Left lung (tissue), 10 donors: ENCODE measurements around the gene KLRF1. TPM values are rescaled to one million over a fixed set of nuclear protein-coding genes. Genes with fewer than 3 reads are reported as not detected.

ENCODE experiments used
- ATAC-seq: fragments of 200-7000 bp; cut with Tn5 transposase; one replicate; pipeline ENCODE4 v1.9.1; 2020; ENCODE audit warnings: moderate library complexity
- DNase-seq, 4 donors: peaks; one replicate each; pipeline ENCODE4 v3.0.0-alpha.2; 2013 to 2020
- H3K27ac ChIP-seq, 2 donors: fragments of 200-600 bp; sonication (generic) in 1 of 2; one replicate each; pipeline versions ENCODE4 v1.5.0 to v1.8.0; 2020 to 2021
- H3K27me3 ChIP-seq, 2 donors: fragments of 200-600 bp; sonication (generic) in 1 of 2; one replicate each; pipeline versions ENCODE4 v1.5.0 to v1.8.0; 2020 to 2021
- H3K36me3 ChIP-seq, 2 donors: fragments of 200-600 bp; sonication (generic) in 1 of 2; one replicate each; pipeline versions ENCODE4 v1.5.0 to v1.8.0; 2020 to 2021
- H3K4me1 ChIP-seq, 2 donors: fragments of 200-600 bp; one replicate each; pipeline ENCODE4 v1.8.0; 2021
- H3K4me3 ChIP-seq, 2 donors: fragments of 200-600 bp; sonication (generic) in 1 of 2; one replicate each; pipeline versions ENCODE4 v1.5.0 to v1.8.0; 2020 to 2021; ENCODE audit warnings: mild to moderate bottlenecking in 1 of 2
- H3K9me3 ChIP-seq, 2 donors: fragments of 200-600 bp; sonication (generic) in 1 of 2; one replicate each; pipeline versions ENCODE4 v1.5.0 to v1.8.0; 2020 to 2021
- CTCF ChIP-seq, 2 donors: fragments of 200-600 bp; sonication (generic) in 1 of 2; IDR thresholded peaks; one replicate each; pipeline versions ENCODE4 v1.5.0 to v1.8.0; 2021; ENCODE audit warnings: antibody characterized with exemption in 2 of 2
- intact Hi-C, 2 donors: fragments of 100-400 bp; cut with DNase I; formaldehyde crosslinking; loops; one replicate each; pipeline versions ENCODE4 v1.11.2 to v1.14.2; 2022
- polyA plus RNA-seq, 6 donors: library from polyadenylated mRNA; unstranded; fragments of 120-200 nt; gene quantifications; one replicate each; pipeline ENCODE4 v1.2.1, GENCODE V29; 2013; ENCODE audit not compliant: insufficient read length in 6 of 6
- total RNA-seq, 2 donors: library from RNA; stranded (reverse); fragmentation: NEBNext Ultra II Directional; extraction: Animal tissue kit (Norgen Biotek cat#: 25700); gene quantifications; one replicate each; pipeline ENCODE4 v1.2.1, GENCODE V29; 2021
- donor health status: DM: no; HTN: yes; CAD: no.
- donor health status: DM: no; HTN: no; CAD: no.

The KLRF1 gene
- total and polyA plus RNA-seq, 8 donors = 0.59 to 2.2 (median 1.1) TPM

GRCh38 chr12:9784326-9784725 is 43.0 kb upstream of the KLRF1 start:
- Histone ChIP-seq H3K4me3 (no peak overlapping the region), H3K27ac (no peak overlapping the region), H3K9me3 (no peaks in the 10 kb centered on the region), H3K4me1 (no peaks in the 10 kb centered on the region), H3K27me3 (no peaks in the 10 kb centered on the region), H3K36me3 (no peaks in the 10 kb centered on the region)
- no peak for TF ChIP-seq CTCF (IDR thresholded peaks at IDR 0.05)
- intact Hi-C loops = no loop called here
- DNase-seq (no peak), ATAC-seq (no peak)

GRCh38 chr12:9784816-9785215 is 42.5 kb upstream of the KLRF1 start:
- intact Hi-C loops = no loop called here
- no peak for ATAC-seq
- no peak overlapping the region for H3K27ac ChIP-seq
- H3K4me1 ChIP-seq = no peaks in the 10 kb centered on the region
- no peaks in the 10 kb centered on the region for H3K9me3 ChIP-seq
- TF ChIP-seq CTCF (IDR thresholded peaks at IDR 0.05) = no peak
- H3K4me3 ChIP-seq = no peak overlapping the region
- DNase-seq = no peak
- H3K27me3 ChIP-seq = no peaks in the 10 kb centered on the region
- no peaks in the 10 kb centered on the region for H3K36me3 ChIP-seq

DNA sequence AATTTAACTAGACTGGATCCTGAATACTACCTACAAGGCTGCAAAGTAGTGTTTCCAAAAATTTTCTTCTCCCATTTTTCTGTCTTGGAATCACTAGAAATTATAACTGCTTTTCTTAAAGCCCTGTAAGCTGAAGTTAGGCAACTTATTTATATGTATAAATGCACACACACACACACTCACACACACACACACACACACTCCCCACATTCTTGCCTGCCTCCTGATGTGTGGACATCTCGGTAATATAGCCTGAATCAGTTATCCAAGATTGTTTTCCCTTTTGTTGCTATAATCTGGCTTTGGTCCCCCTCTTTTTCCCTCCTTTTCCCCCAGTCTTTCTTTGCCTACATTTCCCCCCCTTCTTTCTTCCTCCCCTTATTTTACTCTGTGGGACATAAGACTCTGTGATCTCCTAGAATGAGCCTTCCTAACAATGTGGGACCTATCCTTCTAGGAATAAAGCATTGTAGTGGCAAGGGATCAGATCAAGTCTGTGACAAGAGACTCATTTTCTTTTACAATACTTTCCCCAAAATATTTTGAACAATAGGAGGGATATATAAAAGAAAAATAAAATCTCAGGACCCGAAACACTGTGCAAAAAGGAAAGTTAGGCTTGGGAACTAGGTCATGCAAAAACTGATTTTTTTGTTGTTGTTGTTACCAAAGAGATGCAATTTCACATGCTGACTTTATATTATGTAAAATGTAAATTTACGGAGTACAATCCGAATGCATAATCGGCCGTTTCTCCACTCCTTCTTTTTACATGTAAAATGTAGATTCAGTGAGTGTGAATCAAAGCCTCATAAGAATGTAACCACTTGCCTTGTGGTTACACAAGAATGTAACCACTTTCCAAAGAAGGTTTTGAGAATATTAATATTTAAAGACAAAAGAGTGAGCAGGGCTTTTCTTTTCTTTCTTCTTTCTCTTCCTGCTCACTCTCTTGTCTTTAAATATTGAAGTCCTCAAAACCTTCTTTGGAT is 40.3 kb upstream of the KLRF1 start:
- Histone ChIP-seq H3K27ac (no peak overlapping the region), H3K4me1 (no peaks in the 10 kb centered on the region), H3K9me3 (no peaks in the 10 kb centered on the region), H3K4me3 (no peak overlapping the region), H3K36me3 (no peaks in the 10 kb centered on the region), H3K27me3 (no peaks in the 10 kb centered on the region)
- intact Hi-C loops = no loop called here
- no peak for TF ChIP-seq CTCF (IDR thresholded peaks at IDR 0.05)
- DNase-seq (no peak), ATAC-seq (no peak)

DNA sequence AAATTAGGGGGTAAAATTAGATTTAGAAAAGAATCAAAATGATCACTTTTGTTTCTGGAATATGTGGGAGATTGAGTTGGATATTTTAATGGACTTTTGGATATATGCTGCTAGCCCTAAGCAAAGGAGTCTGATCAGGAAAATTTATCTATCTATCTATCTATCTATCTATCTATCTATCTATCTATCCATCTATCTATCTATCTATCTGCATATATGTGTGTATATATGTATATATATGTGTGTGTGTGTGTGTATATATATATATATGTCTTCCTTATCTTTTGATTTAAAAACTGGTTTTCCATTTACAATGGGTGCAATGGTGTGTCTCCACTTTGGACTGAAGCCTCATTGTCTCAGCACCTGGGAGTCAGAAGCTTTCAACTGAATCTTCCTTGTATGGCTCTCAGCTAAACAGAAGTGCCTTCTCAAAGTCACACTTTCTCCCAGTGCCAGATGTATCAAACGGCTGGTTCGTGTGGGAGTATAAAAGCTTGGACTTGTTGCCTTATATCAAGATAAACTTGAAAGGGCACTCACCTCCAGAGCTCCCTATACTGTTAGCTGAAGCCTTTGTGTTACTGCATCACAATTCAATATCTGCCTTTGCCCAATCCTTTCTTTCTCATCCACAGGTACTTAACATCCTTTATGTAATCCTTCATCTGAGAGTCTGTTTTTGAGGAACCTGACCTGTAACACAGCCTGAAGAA is 34.9 kb upstream of the KLRF1 start:
- H3K4me3 ChIP-seq = no peak overlapping the region
- ATAC-seq (no peak), DNase-seq (no peak)
- H3K27ac ChIP-seq = no peak overlapping the region
- no peak for TF ChIP-seq CTCF (IDR thresholded peaks at IDR 0.05)
- H3K36me3 ChIP-seq = no peaks in the 10 kb centered on the region
- no peaks in the 10 kb centered on the region for H3K27me3 ChIP-seq
- peaks cover 0 to 21% of the 10 kb centered on the region in 2 donors for H3K4me1 ChIP-seq
- H3K9me3 ChIP-seq = no peaks in the 10 kb centered on the region
- intact Hi-C loops = no loop called here
